HG02623 (cell line): Measurements from ENCODE around the gene PCLO.
A peak's percentile ranks its signal among the peaks of the same experiment; 100 is the strongest.
"Not testable (repeated sequence)": the region's sequence is repeated elsewhere in the genome, so short reads cannot be mapped to it uniquely, and the experiment has no call there.

Experiments used
- ATAC-seq: cut with Tn5 transposase; IDR thresholded peaks from one replicate; pipeline ENCODE4 v1.9.1; 2021; ENCODE audit warnings: moderate library complexity; ENCODE audit not compliant: unreplicated experiment

PCLO gene

GRCh38 chr7:82965088-82966036, 197.3 kb downstream of the PCLO start:
- ATAC-seq = no peak

GRCh38 chr7:82964150-82964882, 198.4 kb downstream of the PCLO start:
- peak; percentile 59 for ATAC-seq

DNA sequence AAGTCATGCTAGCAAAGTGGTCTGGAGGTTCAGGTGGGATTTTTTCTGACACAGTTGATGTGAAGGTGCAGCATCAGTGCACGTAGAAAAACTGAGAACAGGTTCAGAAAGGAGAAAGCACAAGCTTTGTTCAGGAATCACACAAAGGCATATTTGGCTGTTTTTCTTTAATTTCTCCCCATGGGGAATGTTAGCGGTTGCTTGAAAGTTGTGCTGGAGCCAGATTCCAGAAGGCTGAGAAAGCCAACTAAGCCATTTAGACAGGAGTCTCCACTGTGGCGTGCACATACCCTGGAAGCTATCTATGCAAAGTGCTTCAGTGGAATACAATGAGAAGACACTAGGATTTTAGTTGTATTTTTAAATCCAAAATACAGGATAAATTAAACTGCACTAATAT, 201.4 kb downstream of the PCLO start:
- ATAC-seq = no peak

- ATAC-seq = no peak
Observed at GRCh38 chr7:82959528-82959927, 203.2 kb downstream of the PCLO start.

DNA sequence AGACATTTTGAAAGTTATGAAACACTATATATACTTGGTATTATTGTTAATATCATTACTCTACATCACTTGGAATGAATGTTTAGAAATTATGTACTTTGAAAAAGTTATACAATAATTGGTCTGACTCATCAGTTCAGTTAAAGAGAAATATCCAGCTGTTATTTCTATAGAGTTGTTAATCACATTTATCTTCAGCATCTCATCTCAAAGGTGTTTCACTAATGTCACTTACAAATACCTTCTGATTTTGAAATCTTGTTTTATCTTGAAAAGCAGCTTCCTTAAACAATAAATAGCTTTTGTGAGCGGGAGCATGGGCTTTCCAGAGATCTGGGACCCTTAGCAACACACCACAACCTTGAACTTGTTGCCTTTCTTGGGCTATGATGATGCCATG, 205.2 kb downstream of the PCLO start:
- ATAC-seq = no peak

DNA sequence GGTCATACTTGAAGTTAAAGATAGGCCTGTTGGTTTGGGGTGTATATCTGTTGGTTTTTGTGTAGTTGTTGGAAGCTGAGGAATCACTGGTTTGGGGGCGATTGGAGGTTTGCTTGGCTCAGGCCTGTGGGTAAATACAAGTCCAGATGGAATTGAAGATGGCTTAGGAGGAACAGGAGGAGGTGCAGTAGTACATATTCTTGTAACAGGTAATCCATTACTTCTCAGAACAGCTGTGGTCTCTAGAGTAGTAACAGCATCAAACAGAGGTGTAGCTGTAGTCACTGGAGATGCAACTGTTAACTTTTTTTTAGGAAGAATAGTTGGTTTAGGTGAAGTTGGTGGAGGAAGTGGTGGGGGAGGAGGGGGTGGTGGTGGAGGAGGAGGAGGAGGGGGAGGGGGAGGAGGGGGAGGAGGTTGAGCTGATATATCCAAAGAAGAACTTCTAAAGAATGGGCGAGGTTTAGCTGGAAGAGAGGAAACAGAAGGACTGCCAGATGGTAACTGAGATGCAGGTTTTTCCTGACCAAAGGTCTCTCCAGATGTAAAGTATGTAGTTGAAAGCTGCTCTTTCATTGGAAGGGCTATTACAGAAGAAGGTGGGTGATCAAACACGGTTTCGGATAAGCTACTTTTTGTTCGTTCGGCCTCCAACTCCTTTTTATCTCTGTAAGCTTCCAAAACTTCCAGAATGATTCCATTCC, 209.2 kb downstream of the PCLO start:
- no peak for ATAC-seq

DNA sequence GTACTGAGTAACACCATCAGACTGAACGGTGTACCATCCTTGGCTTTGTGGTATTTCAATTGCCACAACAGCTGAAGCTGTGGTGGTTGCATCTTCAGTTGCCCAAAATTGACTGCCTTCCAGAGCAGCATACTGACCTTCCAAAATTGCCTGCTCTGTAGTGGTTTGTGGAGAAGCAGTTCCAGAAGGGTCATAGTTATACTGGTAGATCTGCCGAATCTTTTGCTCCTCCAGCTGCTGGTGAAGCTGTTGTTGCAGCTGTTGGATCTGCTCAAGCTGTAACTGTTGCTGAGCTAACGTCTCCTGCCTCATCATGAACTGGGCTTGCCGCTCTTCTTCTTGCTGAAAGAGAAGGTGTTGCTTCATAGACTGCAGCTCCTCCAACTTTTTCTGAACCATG, 212.2 kb downstream of the PCLO start:
- no peak for ATAC-seq

- ATAC-seq = no peak
Observed at GRCh38 chr7:82945480-82945879, 217.2 kb downstream of the PCLO start.

DNA sequence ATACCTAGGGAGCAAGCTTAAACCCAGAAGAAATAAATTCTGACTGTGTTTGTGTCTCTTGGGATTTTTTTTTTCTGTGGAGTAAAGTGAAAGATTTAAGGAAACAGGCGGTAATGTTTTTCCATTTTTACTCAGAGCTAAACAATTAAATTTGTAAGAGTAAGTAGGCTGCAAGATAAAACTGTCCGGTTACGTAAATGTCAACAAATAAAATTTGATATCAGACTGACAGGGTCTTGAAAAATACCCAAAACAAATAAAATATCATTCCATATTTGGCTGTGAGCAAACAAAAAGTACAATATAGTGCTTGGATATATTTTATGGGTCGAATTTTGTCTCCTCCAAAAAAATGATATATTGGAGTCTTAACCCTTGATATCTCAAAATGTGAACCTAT, 217.6 kb downstream of the PCLO start:
- no peak for ATAC-seq

DNA sequence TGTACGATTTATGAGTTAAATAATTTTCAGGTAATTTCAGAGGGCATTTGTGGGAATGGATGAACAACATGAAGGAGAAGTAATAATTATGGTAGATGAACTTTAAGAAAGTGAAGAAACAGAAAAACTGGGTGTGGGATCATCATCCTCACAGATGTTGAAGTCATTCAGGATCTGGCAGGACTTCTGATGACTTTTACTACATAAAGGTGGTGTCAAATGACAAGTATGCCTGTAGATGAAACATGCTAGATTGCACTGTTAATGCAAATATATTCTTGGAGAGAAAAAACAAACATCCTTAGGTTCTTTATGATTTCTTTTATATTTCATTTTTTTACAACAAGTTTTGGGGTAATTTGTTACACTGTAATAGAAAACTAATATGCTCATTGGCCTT, 230.2 kb downstream of the PCLO start:
- ATAC-seq = no peak

GRCh38 chr7:82926477-82926876, 236.2 kb downstream of the PCLO start:
- ATAC-seq = no peak

DNA sequence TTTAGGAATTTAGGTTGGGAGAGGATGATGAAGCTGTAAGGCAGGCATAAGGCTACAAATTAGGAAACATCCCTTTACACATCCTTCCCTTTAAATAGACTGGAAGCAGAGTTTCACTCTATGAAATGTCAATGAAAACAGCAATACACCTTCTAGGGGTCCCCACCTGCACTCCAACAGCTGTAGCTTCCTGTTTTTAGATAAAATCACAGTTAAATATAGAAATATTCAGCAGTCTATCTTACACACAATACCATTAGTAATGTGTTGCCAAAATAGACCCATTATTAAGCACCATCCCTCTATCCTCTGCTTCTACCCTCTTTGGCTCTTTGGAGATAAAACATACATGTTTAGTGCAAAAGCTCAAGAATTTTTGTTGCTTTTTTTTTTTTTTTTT, 237.4 kb downstream of the PCLO start:
- ATAC-seq = no peak

DNA sequence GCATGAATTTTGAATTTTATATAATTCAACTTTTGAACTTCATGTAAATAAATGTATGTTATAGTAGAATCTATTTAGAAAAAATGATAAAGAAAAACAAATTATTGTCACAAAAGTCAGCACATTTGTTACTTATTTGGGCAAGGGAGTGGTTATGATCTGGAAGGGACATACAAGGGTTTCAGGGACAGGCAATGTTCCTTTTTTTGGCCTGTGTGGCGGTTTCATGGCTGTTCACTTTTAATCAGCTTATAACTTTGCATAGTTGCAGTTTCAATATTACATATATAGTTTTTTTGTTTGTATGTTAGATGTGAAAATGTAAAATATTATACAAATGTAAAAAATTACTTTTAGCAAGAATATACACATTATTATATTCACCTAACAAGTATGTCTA, 256.2 kb downstream of the PCLO start:
- no peak for ATAC-seq

DNA sequence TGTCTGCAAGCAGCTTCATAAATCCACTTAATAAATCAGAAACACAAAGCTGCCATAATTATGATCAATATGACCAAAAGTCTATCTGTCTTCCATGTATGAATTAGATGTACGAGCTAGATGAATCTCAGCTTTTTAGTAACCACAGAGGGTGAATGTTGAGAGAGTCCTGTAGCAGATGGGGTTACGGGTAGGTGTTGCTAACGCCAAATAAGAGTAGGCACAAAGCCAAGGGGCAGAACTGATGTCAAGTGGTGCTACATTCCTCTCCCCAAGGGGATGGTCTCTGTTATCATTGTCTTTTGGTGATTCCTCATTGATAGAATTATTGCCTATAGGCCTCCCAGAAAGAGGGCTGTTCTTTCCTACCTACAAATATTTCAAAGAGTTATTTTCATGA, 257.8 kb downstream of the PCLO start:
- ATAC-seq = no peak

GRCh38 chr7:82901098-82901497, 261.6 kb downstream of the PCLO start:
- ATAC-seq = not testable (repeated sequence)

GRCh38 chr7:82897500-82897899, 265.2 kb downstream of the PCLO start:
- no peak for ATAC-seq

GRCh38 chr7:82894341-82894740, 268.3 kb downstream of the PCLO start:
- not testable (repeated sequence) for ATAC-seq

DNA sequence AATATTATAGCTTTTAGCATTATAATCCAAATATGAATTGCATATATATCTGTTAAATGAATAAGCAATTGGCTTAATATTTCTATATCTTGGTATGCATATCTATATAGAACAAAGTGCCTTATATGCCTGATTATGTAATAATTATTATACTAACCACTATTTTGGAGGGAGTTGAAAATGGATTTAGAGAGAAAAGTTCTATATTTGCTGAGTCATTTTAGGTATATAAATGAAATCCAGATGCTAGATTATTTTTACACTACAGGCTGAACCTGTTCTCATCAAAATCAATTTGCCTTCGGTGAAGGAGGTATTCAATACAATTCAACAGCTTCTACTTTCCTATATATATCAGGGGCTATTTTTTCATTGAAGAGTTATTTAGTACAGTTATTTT, 276.4 kb downstream of the PCLO start:
- ATAC-seq = no peak

DNA sequence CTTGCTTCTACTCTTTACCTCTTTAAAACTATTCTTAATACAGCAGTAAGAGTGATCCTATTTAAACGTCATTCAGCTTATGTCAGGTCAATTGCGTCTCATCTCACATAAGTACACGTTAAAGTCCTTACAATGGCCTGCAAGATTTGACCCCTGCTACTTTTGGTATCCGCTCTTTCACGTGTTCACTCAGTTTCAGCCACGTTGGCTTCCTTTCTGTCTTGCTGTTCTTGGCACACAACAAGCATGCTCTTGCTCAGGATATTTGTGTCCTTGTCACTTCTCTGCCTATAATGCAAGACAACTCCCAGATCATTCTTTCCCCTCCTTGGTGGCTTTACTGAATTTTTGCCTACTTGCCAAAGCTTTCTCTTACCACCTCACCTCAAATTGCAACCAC, 296.8 kb downstream of the PCLO start:
- no peak for ATAC-seq

- no peak for ATAC-seq
Observed at GRCh38 chr7:82859106-82859850, 303.4 kb downstream of the PCLO start.

GRCh38 chr7:82851121-82851520, 311.6 kb downstream of the PCLO start:
- ATAC-seq = no peak
